Endothelial cell of umbilical vein (primary cell): Measurements from ENCODE around the gene NCS1. TPM values are rescaled to one million over a fixed set of nuclear protein-coding genes. Genes with fewer than 3 reads are reported as not detected.

Experiments
- BruUV-seq: library from RNA; stranded (reverse); fragments of 400-500 nt; replicated peaks from 2 replicates; lab custom pipeline; 2021; lab: Mats Ljungman, UMichigan
- CTCF ChIA-PET: fragments of 300-600, 350-600 bp; sonication (Branson Sonifier 250); formaldehyde crosslinking; loops from one replicate; lab custom pipeline; 2021; ENCODE audit warnings: antibody characterized with exemption, inconsistent platforms; lab: Charles Lee
- POLR2A ChIA-PET: fragments of 300-600, 350-600 bp; sonication (Branson Sonifier 250); formaldehyde crosslinking; loops from one replicate; lab custom pipeline; 2021; ENCODE audit warnings: antibody characterized with exemption, inconsistent platforms; lab: Charles Lee
- DNase-seq: peaks from one replicate; pipeline ENCODE4 v3.0.0-alpha.2; 2011; ENCODE audit warnings: low read depth, low spot score
- FAIRE-seq: peaks from 2 replicates; lab custom pipeline; 2011; peaks lifted over from hg19 to GRCh38; lab: Jason Lieb, UNC
- H2AFZ ChIP-seq: 2 replicates; pipeline ENCODE4 v1.6.0; 2012; ENCODE audit warnings: low read depth, low read length, control low read depth, inconsistent platforms
- H3K27ac ChIP-seq: 2 replicates; pipeline ENCODE4 v1.5.1; 2011; ENCODE audit warnings: low read depth, mild to moderate bottlenecking, control low read depth, low read length, moderate library complexity; ENCODE audit not compliant: insufficient read depth
- H3K27me3 ChIP-seq, 2 experiments: 2 replicates each; pipeline versions ENCODE4 v1.6.0 to v1.6.1; 2011; ENCODE audit warnings: low read length in 2 of 2, mixed read lengths in 1 of 2; ENCODE audit not compliant: control insufficient read depth in 2 of 2, insufficient read depth in 2 of 2
- H3K36me3 ChIP-seq, 2 experiments: 2 replicates in 1 of 2; 3 replicates in 1 of 2; pipeline ENCODE4 v1.5.1; 2011; ENCODE audit warnings: low read length in 2 of 2, mild to moderate bottlenecking in 1 of 2, moderate library complexity in 1 of 2; ENCODE audit not compliant: control insufficient read depth in 2 of 2, insufficient read depth in 2 of 2; ENCODE audit errors: extremely low read depth in 1 of 2
- H3K4me1 ChIP-seq: 3 replicates; pipeline ENCODE4 v1.5.1; 2011; ENCODE audit warnings: mild to moderate bottlenecking, low read length; ENCODE audit not compliant: control insufficient read depth, insufficient read depth; ENCODE audit errors: extremely low read depth
- H3K4me2 ChIP-seq: 2 replicates; pipeline ENCODE4 v1.6.1; 2011; ENCODE audit warnings: low read length, control low read depth, mixed read lengths; ENCODE audit not compliant: insufficient read depth
- H3K4me3 ChIP-seq, 3 experiments: fragments of 200-600 bp in 1 of 3; sonication (generic), shearing (Covaris generic) in 1 of 3; replicated peaks in 1 of 3; 2 replicates each; pipeline ENCODE4 v1.5.1; 2011 to 2016; ENCODE audit warnings: control low read depth in 3 of 3, low read length in 3 of 3, mild to moderate bottlenecking in 2 of 3, inconsistent platforms in 1 of 3, low read depth in 1 of 3, moderate library complexity in 1 of 3; ENCODE audit not compliant: insufficient read depth in 1 of 3
- H3K79me2 ChIP-seq: 2 replicates; pipeline ENCODE4 v1.6.0; 2012; ENCODE audit warnings: low read length, inconsistent platforms; ENCODE audit not compliant: control insufficient read depth, insufficient read depth
- H3K9ac ChIP-seq: replicated peaks from 2 replicates; pipeline ENCODE3; 2011; ENCODE audit warnings: low read length, control low read depth; ENCODE audit not compliant: insufficient read depth; ENCODE audit errors: extremely low read depth
- H3K9me1 ChIP-seq: replicated peaks from 3 replicates; pipeline ENCODE4 v1.6.0; 2011; ENCODE audit warnings: mild to moderate bottlenecking, low read length; ENCODE audit not compliant: control insufficient read depth, insufficient read depth; ENCODE audit errors: extremely low read depth
- H3K9me3 ChIP-seq: replicated peaks from 2 replicates; pipeline ENCODE4 v1.5.1; 2012; ENCODE audit warnings: low read length, inconsistent platforms; ENCODE audit not compliant: control insufficient read depth, insufficient read depth
- H4K20me1 ChIP-seq: replicated peaks from 2 replicates; pipeline ENCODE3; 2011; ENCODE audit warnings: mild to moderate bottlenecking, low read length; ENCODE audit not compliant: control insufficient read depth, insufficient read depth; ENCODE audit errors: extremely low read depth
- CTCF ChIP-seq, 2 donors: IDR thresholded peaks; 1 replicate in 1 of 2; 2 replicates in 1 of 2; pipeline ENCODE4 v1.5.1; 2011; ENCODE audit warnings: low read length in 2 of 2, mild to moderate bottlenecking in 2 of 2, moderate library complexity in 2 of 2, control low read depth in 1 of 2, inconsistent platforms in 1 of 2, low read depth in 1 of 2; ENCODE audit not compliant: insufficient read depth in 1 of 2; ENCODE audit errors: extremely low read depth in 1 of 2
- EZH2 ChIP-seq: IDR thresholded peaks from 2 replicates; pipeline ENCODE4 v1.6.1; 2012; ENCODE audit warnings: borderline replicate concordance, low read depth, mild to moderate bottlenecking, moderate library complexity, low read length, inconsistent platforms; ENCODE audit not compliant: severe bottlenecking
- FOS ChIP-seq: IDR thresholded peaks from 2 replicates; pipeline ENCODE4 v1.6.1; 2011; ENCODE audit warnings: mild to moderate bottlenecking, low read length, moderate library complexity, borderline replicate concordance; ENCODE audit not compliant: insufficient read depth
- GATA2 ChIP-seq: IDR thresholded peaks from 2 replicates; pipeline ENCODE4 v1.7.0; 2011; ENCODE audit warnings: low read depth, mild to moderate bottlenecking, moderate library complexity, mixed read lengths, low read length; ENCODE audit not compliant: insufficient read length, insufficient read depth
- JUN ChIP-seq: IDR thresholded peaks from 2 replicates; pipeline ENCODE4 v1.6.1; 2011; ENCODE audit warnings: borderline replicate concordance, low read depth; ENCODE audit not compliant: insufficient read length, insufficient read depth
- MAX ChIP-seq: IDR thresholded peaks from 2 replicates; pipeline ENCODE4 v1.6.1; 2011; ENCODE audit not compliant: insufficient read depth, insufficient read length
- MYC ChIP-seq: IDR thresholded peaks from one replicate; pipeline ENCODE4 v1.6.1; 2011; ENCODE audit warnings: mild to moderate bottlenecking, low read depth, low read length
- POLR2A ChIP-seq: IDR thresholded peaks from 2 replicates; pipeline ENCODE4 v1.6.1; 2012; ENCODE audit warnings: low read depth, mild to moderate bottlenecking, control low read depth, low read length
- POLR2AphosphoS5 ChIP-seq: IDR thresholded peaks from 2 replicates; pipeline ENCODE4 v1.6.1; 2012; ENCODE audit warnings: low read depth, mild to moderate bottlenecking, control low read depth, low read length, moderate library complexity; ENCODE audit not compliant: insufficient read depth
- dilution Hi-C: fragments of 300-500 bp; cut with MboI; formaldehyde crosslinking; loops from one replicate; pipeline ENCODE4 v1.15.0; 2019; ENCODE audit warnings: low sequenced_read_pairs; ENCODE audit not compliant: extremely low pct_ligation_motif_present
- intact Hi-C: fragments of 100-400 bp; cut with micrococcal nuclease; formaldehyde crosslinking; loops from one replicate; pipeline ENCODE4 v1.10.0; 2022
- polyA plus RNA-seq, 4 experiments: library from polyadenylated mRNA; depleted of rRNA in 3 of 4; stranded (reverse) in 3 of 4; unstranded in 1 of 4; fragments of >200 nt; gene quantifications; 2 replicates each; pipeline versions ENCODE4 v1.2.1 to v1.2.3, GENCODE V29; 2011 to 2012; ENCODE audit warnings: missing spikeins in 1 of 4
- total RNA-seq: library from RNA; stranded (reverse); gene quantifications from 2 replicates; pipeline ENCODE4 v1.2.3, GENCODE V29; 2021

Gene NCS1
- total and polyA plus RNA-seq, 2 donors (not counting 3 experiments of a cell fraction or from before 2014, with no cell fraction given): 53.6 to 77.4 TPM

DNA sequence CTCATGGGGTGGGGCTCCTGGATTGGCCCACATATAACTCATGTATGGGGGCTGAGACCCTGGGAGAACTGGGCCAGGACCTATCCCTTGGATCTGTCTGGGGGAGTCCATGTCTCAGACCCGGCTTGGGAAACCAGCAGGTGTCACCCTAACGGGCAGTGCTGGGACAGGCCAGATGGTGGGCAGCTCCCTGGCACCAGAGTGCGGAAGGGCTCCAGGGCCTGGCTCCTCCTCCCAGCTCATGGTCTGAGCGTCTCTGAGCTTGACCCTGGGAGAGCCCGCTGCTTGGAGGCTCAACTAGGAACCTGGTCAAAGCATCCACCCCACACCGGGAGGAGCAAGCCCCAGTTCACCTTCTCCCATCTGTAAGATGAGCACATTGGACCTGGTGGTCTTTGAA, 15.5 kb upstream of the NCS1 start:
- Histone ChIP-seq H3K9me1 (no peaks in the 10 kb centered on the region), H3K4me3 (no peak overlapping the region), H3K79me2 (no peaks in the 10 kb centered on the region), H3K27ac (no peak overlapping the region), H3K9ac (no peak overlapping the region), H3K9me3 (no peaks in the 10 kb centered on the region), H4K20me1 (no peaks in the 10 kb centered on the region), H2AFZ (peak overlapping the region; percentile 27), H3K36me3 (no peaks in the 10 kb centered on the region), H3K4me1 (no peaks in the 10 kb centered on the region), H3K4me2 (no peak overlapping the region), H3K27me3 (peaks cover 3 to 6% of the 10 kb centered on the region in 2 experiments)
- TF ChIP-seq CTCF (IDR thresholded peaks at IDR 0.05; ENCODE audit: extremely low read depth in 1 of 2, insufficient read depth in 1 of 2, low read depth in 1 of 2, low read length in 2 of 2) (peak in 1 of 2 donors; percentile 33), POLR2AphosphoS5 (no peak), MAX (no peak), FOS (no peak)
- dilution Hi-C loops (no loop called here), intact Hi-C loops (no loop called here)
- no peak for FAIRE-seq
- BruUV-seq: no TSS peak
- ChIA-PET CTCF (interaction anchor here (0.9 to 2.2 kb wide), 4 partner anchors 11 to 81 kb away, joined by 3 to 9 read pairs (median 6); no protein-coding TSS in a partner anchor), POLR2A (no interaction called here)
- DNase-seq: no peak

GRCh38 chr9:130157079-130157478, 15.1 kb upstream of the NCS1 start:
- Histone ChIP-seq H3K4me3 (no peak overlapping the region), H3K4me2 (no peak overlapping the region), H3K36me3 (no peaks in the 10 kb centered on the region), H3K79me2 (no peaks in the 10 kb centered on the region), H3K4me1 (no peaks in the 10 kb centered on the region), H3K27me3 (peaks cover 3 to 6% of the 10 kb centered on the region in 2 experiments), H3K9me1 (no peaks in the 10 kb centered on the region), H3K9me3 (no peaks in the 10 kb centered on the region), H3K27ac (no peak overlapping the region), H2AFZ (peak overlapping the region; percentile 27), H3K9ac (no peak overlapping the region), H4K20me1 (no peaks in the 10 kb centered on the region)
- POLR2A ChIA-PET: interaction anchor here (0.6 kb wide), 1 partner anchor 198 kb away, joined by 4 read pairs; no protein-coding TSS in a partner anchor
- dilution Hi-C loops: no loop called here
- CTCF ChIA-PET: interaction anchor here (0.9 to 2.2 kb wide), 4 partner anchors 11 to 81 kb away, joined by 3 to 9 read pairs (median 6); no protein-coding TSS in a partner anchor
- DNase-seq (no peak), FAIRE-seq (no peak)
- BruUV-seq: no TSS peak
- TF ChIP-seq CTCF (IDR thresholded peaks at IDR 0.05; ENCODE audit: extremely low read depth in 1 of 2, insufficient read depth in 1 of 2, low read depth in 1 of 2, low read length in 2 of 2): no peak
- no peak for TF ChIP-seq JUN
- no peak for TF ChIP-seq MAX
- TF ChIP-seq POLR2AphosphoS5: no peak
- no peak for TF ChIP-seq FOS
- no peak for TF ChIP-seq MYC
- no peak for TF ChIP-seq POLR2A
- no peak for TF ChIP-seq EZH2
- TF ChIP-seq GATA2: no peak
- intact Hi-C loops: no loop called here
